SK-N-DZ (cell line): Measurements from ENCODE around the gene NT5DC1.
"Not testable (repeated sequence)": the region's sequence is repeated elsewhere in the genome, so short reads cannot be mapped to it uniquely, and the experiment has no call there.

Source experiments
- DNase-seq: peaks from one replicate; pipeline ENCODE4 v3.0.0-alpha.2; 2015; ENCODE audit warnings: low spot score

NT5DC1 gene

GRCh38 chr6:116088946-116089345, 11.7 kb upstream of the NT5DC1 start:
- no peak for DNase-seq

DNA sequence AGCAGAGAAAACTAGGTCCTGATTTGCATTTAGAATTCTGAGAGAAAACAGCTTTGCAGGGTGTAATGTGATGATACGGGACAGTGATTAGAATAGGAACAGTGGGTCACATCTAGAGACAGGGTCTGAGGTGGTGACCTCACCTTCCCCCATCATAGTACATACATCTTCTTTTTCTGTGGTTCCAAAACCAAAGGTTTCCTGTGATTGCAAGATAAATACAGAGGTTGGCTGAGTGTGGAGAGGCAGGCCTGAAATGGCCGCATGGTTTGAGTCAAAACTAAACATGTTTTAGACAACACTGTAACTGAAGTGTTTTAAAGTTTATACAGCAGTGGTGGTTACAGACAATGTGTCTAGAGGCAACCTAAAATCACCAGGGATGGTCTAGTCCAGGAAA, 10.4 kb upstream of the NT5DC1 start:
- no peak for DNase-seq

DNA sequence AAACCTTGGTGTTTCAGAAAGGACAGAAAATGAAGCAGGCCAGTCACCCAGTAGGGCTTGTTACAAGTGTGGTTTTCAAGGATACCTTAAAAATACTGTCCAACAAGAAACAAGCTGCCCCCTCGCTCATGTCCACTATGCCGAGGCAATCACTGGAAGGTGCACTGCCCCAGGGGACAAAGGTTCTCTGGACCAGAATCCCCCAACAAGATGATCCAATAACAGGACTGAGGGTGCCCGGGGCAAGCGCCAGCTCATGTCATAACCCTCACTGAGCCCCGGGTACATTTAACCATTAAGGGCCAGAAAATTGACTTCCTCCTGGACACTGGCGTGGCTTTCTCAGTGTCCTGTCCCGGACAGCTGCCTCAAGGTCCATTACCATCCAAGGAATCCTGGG, 6.6 kb upstream of the NT5DC1 start:
- DNase-seq, result no peak

DNA sequence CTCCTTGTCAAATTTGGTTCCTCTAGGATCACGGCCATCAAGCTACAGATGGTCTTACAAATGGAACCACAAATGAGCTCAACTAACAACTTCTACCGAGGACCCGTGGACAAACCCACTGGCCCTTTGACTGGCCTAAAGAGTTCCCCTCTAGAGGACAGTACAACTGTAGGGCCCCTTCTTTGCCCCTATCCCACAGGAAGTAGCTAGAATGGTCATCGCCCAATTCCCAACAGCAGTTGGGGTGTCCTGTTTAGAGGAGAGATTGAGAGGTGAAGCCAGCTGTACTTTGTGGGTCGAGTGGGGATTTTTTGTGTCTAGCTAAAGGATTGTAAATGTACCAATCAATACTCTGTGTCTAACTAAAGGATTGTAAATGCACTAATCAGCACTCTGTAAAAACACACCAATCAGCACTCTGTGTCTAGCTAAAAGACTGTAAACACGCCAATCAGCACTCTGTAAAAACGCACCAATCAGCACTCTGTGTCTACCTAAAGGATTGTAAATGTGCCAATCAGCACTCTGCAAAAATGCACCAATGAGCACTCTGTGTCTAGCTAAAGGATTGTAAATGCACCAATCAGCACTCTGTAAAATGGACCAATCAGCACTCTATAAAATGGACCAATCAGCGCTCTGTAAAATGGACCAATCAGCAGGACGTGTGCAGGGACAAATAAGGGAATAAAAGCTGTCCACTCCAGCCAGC, 4.4 kb upstream of the NT5DC1 start:
- DNase-seq, result not testable (repeated sequence)

GRCh38 chr6:116096979-116097816, 3.5 kb upstream of the NT5DC1 start:
- DNase-seq, result no peak

- DNase-seq, result no peak
Observed at GRCh38 chr6:116099036-116099435, 1.6 kb upstream of the NT5DC1 start.

DNA sequence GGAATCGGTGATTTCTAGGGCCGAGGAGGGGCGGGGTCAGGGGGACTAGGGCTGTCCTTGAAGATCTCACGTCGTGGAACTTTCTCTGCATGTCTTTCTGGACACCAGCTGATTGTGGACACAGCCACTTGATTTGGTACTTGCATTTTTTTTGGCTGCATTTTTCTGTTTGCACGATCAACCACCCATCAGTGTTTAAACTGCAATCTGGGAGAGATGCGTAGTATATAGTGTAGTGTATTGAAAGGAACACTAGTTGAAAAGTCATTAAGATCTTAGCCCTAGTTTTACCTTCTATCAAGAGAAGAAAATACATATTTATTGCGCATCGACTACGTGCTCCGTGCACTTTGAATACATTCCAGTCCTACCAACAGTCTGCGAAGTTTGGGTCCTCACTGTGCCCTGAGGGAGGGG, 657 bp downstream of the NT5DC1 start:
- DNase-seq, result no peak

DNA sequence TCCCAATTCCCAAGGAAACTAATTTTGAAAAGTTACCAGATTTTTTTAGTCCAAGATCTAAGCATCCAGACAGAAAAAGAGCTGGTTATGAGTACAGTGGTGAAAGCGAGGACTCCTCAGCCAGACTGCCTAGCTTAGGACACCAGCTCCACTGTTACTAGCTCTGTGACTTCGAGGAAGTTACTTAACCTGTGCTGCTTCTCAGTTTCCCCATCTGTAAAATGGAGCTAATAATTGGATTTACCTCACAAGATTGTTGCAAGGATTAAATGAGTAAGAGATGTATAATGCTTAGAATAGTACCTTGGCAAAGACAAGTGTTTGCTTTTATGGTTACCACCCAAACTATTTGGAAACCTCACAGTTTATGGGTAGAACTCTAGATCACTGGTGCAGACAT, 1.1 kb downstream of the NT5DC1 start:
- no peak for DNase-seq

DNA sequence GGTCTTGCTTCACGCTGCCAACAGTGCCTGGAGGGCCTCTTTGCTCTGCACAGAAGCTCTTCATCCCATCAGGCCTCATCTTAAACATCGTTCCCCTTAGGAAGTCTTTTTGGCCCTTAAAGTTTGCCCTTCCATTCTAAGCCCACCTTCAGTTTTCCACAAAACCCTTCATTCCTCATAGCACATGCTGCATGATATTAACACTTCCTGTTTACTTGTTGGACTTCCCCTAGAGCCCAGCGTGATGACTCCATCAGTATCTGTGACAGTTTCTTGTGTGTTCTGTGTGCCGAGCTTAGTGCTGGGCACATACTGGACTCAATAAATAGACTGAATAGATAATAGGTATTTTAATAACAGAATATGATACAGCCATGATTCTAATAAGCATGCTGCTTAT, 2.2 kb downstream of the NT5DC1 start:
- DNase-seq, result no peak

DNA sequence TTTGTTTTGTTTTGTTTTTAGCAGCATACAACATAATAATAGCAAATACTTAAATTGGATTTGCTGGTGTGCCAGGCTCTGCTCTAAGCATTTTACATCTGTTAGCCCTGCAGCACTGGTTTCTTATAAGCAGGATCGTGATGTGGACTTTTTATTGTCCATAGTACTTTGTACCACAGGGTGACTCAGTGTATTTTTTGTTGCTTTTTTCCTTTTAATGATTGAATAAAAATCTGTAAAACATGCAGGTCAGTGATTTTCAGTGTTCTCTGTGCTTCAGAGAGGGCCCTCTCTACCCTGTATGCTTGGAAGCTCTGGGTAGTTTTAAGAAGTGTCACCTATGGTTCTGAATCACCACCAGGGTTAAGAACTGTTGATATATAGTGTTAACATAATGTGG, 4.0 kb downstream of the NT5DC1 start:
- DNase-seq, result no peak

DNA sequence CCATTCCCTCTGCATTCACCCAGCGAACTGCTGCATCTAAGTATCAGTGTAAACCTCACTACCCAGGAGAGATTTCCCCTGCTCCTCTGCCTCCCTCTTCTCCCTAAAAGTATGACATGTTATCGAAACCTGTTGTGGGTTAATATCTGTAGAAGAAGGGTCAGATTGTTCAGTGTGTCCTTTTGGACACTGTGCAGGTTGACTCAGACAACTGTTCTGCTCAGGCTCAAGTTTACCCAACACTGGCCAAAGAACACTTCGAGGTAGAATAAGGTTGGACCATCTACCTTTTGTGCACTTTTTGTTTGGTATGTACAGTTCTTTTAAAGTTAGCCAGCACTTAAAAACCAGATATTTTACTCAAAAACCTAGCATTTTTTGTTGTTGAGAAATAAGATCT, 4.6 kb downstream of the NT5DC1 start:
- no peak for DNase-seq

GRCh38 chr6:116106146-116106545, 5.5 kb downstream of the NT5DC1 start:
- DNase-seq, result no peak

- peak; percentile 82 for DNase-seq
Observed at GRCh38 chr6:116108836-116109235, 8.2 kb downstream of the NT5DC1 start.

- DNase-seq, result peak; percentile 30
Observed at GRCh38 chr6:116111552-116112528, 11.2 kb downstream of the NT5DC1 start.

DNA sequence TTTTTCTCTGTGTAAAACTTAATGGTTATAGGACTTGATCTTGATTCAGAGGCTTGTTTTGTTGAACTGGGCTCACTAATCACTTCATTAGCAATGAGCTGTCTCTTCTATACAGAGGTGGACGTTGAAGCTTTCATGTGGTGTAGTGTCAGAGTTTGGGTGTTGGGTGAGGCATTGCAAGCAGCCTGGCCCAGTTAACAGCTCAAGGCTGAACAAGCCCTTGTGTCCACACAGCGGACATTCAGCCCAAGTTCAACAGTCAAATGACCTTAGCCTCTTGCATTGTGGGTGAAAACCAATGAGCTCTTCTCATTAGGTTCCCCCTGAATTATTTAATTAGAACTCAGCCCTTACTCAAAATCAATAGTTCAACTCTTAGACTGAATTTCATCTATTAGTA, 12.7 kb downstream of the NT5DC1 start:
- no peak for DNase-seq

DNA sequence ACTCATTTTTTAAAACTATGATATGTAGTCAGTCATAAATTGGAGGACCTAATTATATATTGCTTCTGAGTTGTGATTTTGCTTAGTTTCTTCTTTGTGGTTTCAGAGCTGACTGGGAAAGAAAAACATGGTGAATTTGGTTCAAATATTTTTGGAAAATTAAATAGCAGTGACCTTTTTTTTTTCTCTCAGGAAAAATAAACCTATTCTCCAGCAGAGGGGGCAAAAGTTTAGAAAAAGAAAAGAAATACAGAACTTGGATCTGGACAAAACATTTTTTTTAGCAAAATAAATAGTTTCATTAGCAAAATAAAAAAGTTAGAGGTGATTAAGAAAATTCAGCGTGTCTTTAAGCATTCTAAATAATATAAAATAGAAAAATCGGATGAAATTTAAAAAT, 15.1 kb downstream of the NT5DC1 start:
- DNase-seq, result no peak

GRCh38 chr6:116118608-116119007, 18.0 kb downstream of the NT5DC1 start:
- DNase-seq, result no peak

GRCh38 chr6:116120430-116120829, 19.8 kb downstream of the NT5DC1 start:
- no peak for DNase-seq

- DNase-seq, result no peak
Observed at GRCh38 chr6:116126032-116126431, 25.4 kb downstream of the NT5DC1 start, which contains the start of gene COL10A1. Gene COL10A1, minus strand, starts transcription at chr6:116126132. Its CDS starts 640 bp downstream, at chr6:116125492.

GRCh38 chr6:116127771-116128493, 27.3 kb downstream of the NT5DC1 start:
- peak; percentile 70 for DNase-seq

DNA sequence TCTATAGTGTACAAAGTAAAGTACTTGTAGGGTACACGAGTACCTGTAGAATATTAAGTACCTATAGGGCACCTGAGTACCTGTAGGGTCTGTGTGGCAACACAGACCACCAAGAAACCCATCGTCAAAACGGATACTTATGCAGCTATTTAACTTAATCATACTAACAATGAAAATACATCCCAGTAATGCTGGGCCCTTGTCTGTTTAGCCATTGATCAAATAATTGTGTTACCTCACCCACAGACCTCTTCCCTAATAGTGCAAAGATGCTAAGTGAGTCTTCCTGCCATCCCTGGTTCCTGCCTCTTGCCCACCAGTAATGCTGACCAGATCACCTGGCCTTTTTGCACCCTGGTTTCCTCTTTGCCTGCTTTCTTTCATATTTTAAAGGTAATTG, 32.8 kb downstream of the NT5DC1 start:
- no peak for DNase-seq
